ENCODE results near the gene HBG2. TPM values are rescaled to one million over a fixed set of nuclear protein-coding genes. Genes with fewer than 3 reads are reported as not detected.

HBG2 gene
- total and polyA plus RNA-seq, 9 of the 15 experiments (the other 6 are each of a cell fraction or from before 2014, with no cell fraction given), result 1,626 to 58,619 (median 10,515) TPM

DNA sequence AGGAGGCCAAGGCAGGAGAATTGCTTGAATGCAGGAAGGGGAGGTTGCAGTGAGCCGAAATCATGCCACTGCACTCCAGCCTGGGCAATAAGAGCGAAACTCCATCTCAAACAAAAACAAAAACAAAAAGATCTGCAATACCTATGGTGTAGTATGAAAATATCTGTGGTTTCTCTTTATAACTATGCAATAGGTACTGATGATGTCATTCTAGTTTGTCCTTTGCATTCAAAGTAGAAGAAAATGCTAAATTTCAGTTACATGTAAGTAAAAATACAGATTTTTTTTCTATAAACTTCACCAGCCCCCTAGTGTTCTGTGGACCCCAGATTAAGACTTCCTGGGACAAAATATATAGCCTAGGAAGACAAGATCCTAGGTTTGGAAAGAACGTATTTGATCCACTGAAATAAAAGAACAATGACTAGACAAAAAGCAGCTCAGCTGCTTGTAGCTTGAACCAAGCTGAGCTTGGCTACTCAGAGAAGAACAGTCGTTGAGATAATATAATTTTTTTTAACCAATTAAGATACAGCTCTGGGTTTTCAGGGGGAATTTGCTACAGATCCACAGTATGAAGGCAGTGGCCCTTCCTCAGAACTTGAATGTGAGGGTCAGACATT lies 17.9 kb upstream of the HBG2 start (continued):
- no peak for TF ChIP-seq PHF20 (IDR thresholded peaks at IDR 0.05; ENCODE audit: partially characterized antibody)
- TF ChIP-seq FOXA3 (CRISPR knock-in tag; conservative IDR thresholded peaks at IDR 0.05 in 1 of 2, IDR thresholded peaks at IDR 0.05 in 1 of 2), result no peak
- TF ChIP-seq, protein P1, sequence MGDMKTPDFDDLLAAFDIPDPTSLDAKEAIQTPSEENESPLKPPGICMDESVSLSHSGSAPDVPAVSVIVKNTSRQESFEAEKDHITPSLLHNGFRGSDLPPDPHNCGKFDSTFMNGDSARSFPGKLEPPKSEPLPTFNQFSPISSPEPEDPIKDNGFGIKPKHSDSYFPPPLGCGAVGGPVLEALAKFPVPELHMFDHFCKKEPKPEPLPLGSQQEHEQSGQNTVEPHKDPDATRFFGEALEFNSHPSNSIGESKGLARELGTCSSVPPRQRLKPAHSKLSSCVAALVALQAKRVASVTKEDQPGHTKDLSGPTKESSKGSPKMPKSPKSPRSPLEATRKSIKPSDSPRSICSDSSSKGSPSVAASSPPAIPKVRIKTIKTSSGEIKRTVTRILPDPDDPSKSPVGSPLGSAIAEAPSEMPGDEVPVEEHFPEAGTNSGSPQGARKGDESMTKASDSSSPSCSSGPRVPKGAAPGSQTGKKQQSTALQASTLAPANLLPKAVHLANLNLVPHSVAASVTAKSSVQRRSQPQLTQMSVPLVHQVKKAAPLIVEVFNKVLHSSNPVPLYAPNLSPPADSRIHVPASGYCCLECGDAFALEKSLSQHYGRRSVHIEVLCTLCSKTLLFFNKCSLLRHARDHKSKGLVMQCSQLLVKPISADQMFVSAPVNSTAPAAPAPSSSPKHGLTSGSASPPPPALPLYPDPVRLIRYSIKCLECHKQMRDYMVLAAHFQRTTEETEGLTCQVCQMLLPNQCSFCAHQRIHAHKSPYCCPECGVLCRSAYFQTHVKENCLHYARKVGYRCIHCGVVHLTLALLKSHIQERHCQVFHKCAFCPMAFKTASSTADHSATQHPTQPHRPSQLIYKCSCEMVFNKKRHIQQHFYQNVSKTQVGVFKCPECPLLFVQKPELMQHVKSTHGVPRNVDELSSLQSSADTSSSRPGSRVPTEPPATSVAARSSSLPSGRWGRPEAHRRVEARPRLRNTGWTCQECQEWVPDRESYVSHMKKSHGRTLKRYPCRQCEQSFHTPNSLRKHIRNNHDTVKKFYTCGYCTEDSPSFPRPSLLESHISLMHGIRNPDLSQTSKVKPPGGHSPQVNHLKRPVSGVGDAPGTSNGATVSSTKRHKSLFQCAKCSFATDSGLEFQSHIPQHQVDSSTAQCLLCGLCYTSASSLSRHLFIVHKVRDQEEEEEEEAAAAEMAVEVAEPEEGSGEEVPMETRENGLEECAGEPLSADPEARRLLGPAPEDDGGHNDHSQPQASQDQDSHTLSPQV (IDR thresholded peaks at IDR 0.05), result peak; percentile 77; the same call in 1 of the 2 replicates
- no peak for TF ChIP-seq THRAP3 (IDR thresholded peaks at IDR 0.05; ENCODE audit: borderline replicate concordance)
- no peak for TF ChIP-seq ZNF408 (CRISPR knock-in tag; IDR thresholded peaks at IDR 0.05; ENCODE audit: low read depth)
- TF ChIP-seq, protein P2, sequence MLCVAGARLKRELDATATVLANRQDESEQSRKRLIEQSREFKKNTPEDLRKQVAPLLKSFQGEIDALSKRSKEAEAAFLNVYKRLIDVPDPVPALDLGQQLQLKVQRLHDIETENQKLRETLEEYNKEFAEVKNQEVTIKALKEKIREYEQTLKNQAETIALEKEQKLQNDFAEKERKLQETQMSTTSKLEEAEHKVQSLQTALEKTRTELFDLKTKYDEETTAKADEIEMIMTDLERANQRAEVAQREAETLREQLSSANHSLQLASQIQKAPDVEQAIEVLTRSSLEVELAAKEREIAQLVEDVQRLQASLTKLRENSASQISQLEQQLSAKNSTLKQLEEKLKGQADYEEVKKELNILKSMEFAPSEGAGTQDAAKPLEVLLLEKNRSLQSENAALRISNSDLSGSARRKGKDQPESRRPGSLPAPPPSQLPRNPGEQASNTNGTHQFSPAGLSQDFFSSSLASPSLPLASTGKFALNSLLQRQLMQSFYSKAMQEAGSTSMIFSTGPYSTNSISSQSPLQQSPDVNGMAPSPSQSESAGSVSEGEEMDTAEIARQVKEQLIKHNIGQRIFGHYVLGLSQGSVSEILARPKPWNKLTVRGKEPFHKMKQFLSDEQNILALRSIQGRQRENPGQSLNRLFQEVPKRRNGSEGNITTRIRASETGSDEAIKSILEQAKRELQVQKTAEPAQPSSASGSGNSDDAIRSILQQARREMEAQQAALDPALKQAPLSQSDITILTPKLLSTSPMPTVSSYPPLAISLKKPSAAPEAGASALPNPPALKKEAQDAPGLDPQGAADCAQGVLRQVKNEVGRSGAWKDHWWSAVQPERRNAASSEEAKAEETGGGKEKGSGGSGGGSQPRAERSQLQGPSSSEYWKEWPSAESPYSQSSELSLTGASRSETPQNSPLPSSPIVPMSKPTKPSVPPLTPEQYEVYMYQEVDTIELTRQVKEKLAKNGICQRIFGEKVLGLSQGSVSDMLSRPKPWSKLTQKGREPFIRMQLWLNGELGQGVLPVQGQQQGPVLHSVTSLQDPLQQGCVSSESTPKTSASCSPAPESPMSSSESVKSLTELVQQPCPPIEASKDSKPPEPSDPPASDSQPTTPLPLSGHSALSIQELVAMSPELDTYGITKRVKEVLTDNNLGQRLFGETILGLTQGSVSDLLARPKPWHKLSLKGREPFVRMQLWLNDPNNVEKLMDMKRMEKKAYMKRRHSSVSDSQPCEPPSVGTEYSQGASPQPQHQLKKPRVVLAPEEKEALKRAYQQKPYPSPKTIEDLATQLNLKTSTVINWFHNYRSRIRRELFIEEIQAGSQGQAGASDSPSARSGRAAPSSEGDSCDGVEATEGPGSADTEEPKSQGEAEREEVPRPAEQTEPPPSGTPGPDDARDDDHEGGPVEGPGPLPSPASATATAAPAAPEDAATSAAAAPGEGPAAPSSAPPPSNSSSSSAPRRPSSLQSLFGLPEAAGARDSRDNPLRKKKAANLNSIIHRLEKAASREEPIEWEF (CRISPR knock-in tag; IDR thresholded peaks at IDR 0.05), result 0 out of 2 replicates have a peak, but pooled peaks have one; percentile 42
- peak; percentile 67; the same call in 1 of the 2 replicates for TF ChIP-seq MAFK (IDR thresholded peaks at IDR 0.05; ENCODE audit: low read length)
- no peak for TF ChIP-seq ZNF444 (CRISPR knock-in tag; IDR thresholded peaks at IDR 0.05)
- TF ChIP-seq BCOR (IDR thresholded peaks at IDR 0.05), result no peak
- no peak for TF ChIP-seq CCAR2 (IDR thresholded peaks at IDR 0.05; ENCODE audit: low read depth, low read length)
- TF ChIP-seq CBX3 (IDR thresholded peaks at IDR 0.05; ENCODE audit: borderline replicate concordance in 1 of 2, low read length in 2 of 2), result no peak
- TF ChIP-seq, protein P3, sequence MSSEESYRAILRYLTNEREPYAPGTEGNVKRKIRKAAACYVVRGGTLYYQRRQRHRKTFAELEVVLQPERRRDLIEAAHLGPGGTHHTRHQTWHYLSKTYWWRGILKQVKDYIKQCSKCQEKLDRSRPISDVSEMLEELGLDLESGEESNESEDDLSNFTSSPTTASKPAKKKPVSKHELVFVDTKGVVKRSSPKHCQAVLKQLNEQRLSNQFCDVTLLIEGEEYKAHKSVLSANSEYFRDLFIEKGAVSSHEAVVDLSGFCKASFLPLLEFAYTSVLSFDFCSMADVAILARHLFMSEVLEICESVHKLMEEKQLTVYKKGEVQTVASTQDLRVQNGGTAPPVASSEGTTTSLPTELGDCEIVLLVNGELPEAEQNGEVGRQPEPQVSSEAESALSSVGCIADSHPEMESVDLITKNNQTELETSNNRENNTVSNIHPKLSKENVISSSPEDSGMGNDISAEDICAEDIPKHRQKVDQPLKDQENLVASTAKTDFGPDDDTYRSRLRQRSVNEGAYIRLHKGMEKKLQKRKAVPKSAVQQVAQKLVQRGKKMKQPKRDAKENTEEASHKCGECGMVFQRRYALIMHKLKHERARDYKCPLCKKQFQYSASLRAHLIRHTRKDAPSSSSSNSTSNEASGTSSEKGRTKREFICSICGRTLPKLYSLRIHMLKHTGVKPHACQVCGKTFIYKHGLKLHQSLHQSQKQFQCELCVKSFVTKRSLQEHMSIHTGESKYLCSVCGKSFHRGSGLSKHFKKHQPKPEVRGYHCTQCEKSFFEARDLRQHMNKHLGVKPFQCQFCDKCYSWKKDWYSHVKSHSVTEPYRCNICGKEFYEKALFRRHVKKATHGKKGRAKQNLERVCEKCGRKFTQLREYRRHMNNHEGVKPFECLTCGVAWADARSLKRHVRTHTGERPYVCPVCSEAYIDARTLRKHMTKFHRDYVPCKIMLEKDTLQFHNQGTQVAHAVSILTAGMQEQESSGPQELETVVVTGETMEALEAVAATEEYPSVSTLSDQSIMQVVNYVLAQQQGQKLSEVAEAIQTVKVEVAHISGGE (CRISPR knock-in tag; IDR thresholded peaks at IDR 0.05), result peak in 1 of 3 experiments; percentile 23; a peak in 1 of 6 replicates
- TF ChIP-seq ZFP36 (IDR thresholded peaks at IDR 0.05; ENCODE audit: low read depth, low read length, partially characterized antibody), result no peak
